NCI-H1048 (cell line): ENCODE measurements around the gene SNX15.

ENCODE experiments used
- DNase-seq: peaks from one replicate; lab custom pipeline; 2025; lab: John Stamatoyannopoulos, UW

Gene SNX15

GRCh38 chr11:65084598-65085375 lies 57.5 kb downstream of the SNX15 start:
- no peak for DNase-seq

- DNase-seq, result no peak
These were observed 58.2 kb downstream of the SNX15 start for GRCh38 chr11:65085446-65085845.

GRCh38 chr11:65086809-65087208 lies 59.6 kb downstream of the SNX15 start:
- DNase-seq, result no peak

- no peak for DNase-seq
These were observed 60.0 kb downstream of the SNX15 start for GRCh38 chr11:65087216-65087615.

GRCh38 chr11:65087827-65088226 lies 60.6 kb downstream of the SNX15 start:
- no peak for DNase-seq

- no peak for DNase-seq
These were observed 62.4 kb downstream of the SNX15 start for GRCh38 chr11:65089621-65090020.
